Lower leg skin (tissue), 3 donors: ENCODE data around the gene ZNF778.

Experiments
- POLR2A ChIP-seq, 2 donors: fragments of 450-650 bp; IDR thresholded peaks; one replicate each; pipeline ENCODE4 v1.6.1; 2016 to 2017; ENCODE audit warnings: antibody characterized with exemption in 2 of 2, mild to moderate bottlenecking in 1 of 2, moderate library complexity in 1 of 2
- TF ChIP-seq, protein P1 (sequence below), 3 donors: fragments of 450-650 bp; IDR thresholded peaks; one replicate each; pipeline ENCODE4 v1.5.1; 2016; ENCODE audit warnings: antibody characterized with exemption in 3 of 3, mild to moderate bottlenecking in 3 of 3, moderate library complexity in 2 of 3

DNA sequence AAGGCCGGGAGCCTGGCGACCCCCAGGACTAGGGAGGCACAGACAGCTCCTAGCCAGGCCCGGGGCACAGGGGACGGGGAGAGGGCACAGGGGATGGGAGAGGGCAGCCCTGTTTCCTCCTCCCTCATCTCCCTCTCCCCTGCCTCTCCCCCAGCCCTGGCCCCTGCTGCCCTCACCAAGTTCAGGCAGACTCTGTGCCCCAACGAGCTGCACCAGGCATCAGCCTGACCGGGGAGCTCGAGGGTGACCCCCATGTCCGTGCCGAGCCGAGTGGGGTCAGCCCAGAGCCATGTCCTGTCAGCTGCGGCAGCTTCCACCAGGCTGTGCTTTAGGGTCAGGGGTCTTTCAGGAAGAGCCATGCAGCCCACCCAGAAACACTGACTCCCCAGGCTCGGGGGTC is 40.0 kb upstream of the ZNF778 start:
- TF ChIP-seq, protein P1, sequence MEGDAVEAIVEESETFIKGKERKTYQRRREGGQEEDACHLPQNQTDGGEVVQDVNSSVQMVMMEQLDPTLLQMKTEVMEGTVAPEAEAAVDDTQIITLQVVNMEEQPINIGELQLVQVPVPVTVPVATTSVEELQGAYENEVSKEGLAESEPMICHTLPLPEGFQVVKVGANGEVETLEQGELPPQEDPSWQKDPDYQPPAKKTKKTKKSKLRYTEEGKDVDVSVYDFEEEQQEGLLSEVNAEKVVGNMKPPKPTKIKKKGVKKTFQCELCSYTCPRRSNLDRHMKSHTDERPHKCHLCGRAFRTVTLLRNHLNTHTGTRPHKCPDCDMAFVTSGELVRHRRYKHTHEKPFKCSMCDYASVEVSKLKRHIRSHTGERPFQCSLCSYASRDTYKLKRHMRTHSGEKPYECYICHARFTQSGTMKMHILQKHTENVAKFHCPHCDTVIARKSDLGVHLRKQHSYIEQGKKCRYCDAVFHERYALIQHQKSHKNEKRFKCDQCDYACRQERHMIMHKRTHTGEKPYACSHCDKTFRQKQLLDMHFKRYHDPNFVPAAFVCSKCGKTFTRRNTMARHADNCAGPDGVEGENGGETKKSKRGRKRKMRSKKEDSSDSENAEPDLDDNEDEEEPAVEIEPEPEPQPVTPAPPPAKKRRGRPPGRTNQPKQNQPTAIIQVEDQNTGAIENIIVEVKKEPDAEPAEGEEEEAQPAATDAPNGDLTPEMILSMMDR (IDR thresholded peaks at IDR 0.05), result no peak
- TF ChIP-seq POLR2A (IDR thresholded peaks at IDR 0.05), result no peak
